ENCODE data around the gene IL1RAPL1.

IL1RAPL1 gene

DNA sequence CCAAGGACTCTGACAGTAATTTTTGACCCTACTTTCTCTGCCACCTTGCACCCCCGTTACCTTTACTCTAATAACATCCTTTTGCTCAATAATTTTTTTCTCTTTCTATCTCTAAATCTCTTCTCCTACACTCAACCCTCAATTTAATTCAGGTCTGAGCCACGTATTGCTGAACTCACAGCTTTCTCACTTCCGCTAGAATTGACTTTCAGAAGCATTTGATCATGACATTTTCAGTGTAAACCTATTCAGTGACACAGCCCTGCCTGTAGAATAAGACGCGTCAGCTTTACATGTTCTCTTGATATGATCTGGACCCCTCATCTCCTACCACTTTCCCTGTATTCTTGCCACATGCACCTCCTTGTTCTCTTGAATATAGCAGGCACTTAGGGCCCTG is 1188.6 kb downstream of the IL1RAPL1 start:
- Histone ChIP-seq H3K9ac (ENCODE audit: low read length) (no peak overlapping the region), H3K36me3 (ENCODE audit: control insufficient read depth, insufficient read depth, low read length) (no peaks in the 10 kb centered on the region), H3K4me3 (ENCODE audit: low read depth, low read length) (no peak overlapping the region), H3K27me3 (ENCODE audit: control insufficient read depth, insufficient read depth, low read length) (no peaks in the 10 kb centered on the region; the same call in 1 of the 2 replicates), H3K4me1 (ENCODE audit: control insufficient read depth, insufficient read depth, low read length) (no peaks in the 10 kb centered on the region), H3K9me3 (ENCODE audit: control insufficient read depth, insufficient read depth, low read depth, low read length) (no peaks in the 10 kb centered on the region), H3K27ac (ENCODE audit: low read depth, low read length) (no peak overlapping the region)

DNA sequence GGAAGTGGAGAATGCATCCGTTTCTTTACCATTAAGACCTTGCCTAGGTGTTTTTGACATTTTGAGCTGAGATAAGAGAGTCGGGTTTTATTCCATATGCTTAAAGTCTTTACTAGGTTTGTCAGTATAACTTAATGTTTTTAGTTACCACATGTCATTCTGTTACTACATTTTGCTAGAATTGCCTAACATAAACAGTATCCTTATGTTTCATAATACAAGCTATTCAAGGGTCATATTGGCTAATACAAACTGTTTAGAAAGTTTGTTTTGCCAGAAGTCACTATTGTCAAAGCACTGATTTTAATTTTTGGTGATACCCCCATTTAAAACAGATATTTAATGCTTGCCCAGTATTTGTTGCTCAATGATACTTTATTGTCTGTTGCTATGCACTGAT is 1200.4 kb downstream of the IL1RAPL1 start:
- no peaks in the 10 kb centered on the region for H3K4me1 ChIP-seq (ENCODE audit: control insufficient read depth, insufficient read depth, low read length)
- H3K4me3 ChIP-seq (ENCODE audit: low read depth, low read length) = no peak overlapping the region
- H3K27ac ChIP-seq (ENCODE audit: low read depth, low read length) = no peak overlapping the region
- no peaks in the 10 kb centered on the region for H3K9me3 ChIP-seq (ENCODE audit: control insufficient read depth, insufficient read depth, low read depth, low read length)
- H3K27me3 ChIP-seq (ENCODE audit: control insufficient read depth, insufficient read depth, low read length) = peaks cover 2% of the 10 kb centered on the region; the same call in 1 of the 2 replicates
- no peaks in the 10 kb centered on the region for H3K36me3 ChIP-seq (ENCODE audit: control insufficient read depth, insufficient read depth, low read length)
- no peak overlapping the region for H3K9ac ChIP-seq (ENCODE audit: low read length)

DNA sequence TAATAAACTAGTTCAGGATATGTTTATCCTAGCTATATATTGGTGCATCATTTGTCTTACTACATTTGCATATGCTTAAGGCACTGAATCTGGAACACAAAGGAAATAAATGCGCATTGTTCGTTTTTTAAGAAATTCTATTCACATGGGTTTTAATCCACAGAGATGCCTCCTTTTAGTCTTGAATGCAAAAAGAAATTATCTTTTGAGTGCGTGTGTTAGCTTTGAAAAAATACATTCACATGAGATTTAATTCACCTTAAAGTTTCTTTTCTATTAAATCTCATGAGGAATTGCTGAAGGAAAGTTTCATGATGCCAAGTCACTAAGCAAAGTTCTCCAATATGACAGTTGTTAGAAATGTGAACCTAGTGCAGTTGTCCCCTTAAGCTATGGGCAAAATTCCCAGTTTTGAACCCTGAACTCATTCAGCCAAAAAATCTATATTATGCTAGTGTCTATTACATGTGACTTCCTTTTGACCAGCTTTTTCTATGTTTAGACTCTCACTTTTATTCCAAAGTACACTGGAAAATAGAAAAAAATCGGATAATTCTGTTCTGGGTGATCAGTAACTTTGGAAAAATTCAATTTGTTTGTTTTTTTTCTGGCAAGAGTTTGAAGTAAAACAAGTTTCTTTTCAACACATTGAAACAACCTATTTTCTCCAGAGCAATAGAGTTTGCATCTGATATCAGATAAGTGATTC is 1201.9 kb downstream of the IL1RAPL1 start:
- no peaks in the 10 kb centered on the region for H3K4me1 ChIP-seq (ENCODE audit: control insufficient read depth, insufficient read depth, low read length)
- H3K9me3 ChIP-seq (ENCODE audit: control insufficient read depth, insufficient read depth, low read depth, low read length) = no peaks in the 10 kb centered on the region
- H3K9ac ChIP-seq (ENCODE audit: low read length) = no peak overlapping the region
- H3K4me3 ChIP-seq (ENCODE audit: low read depth, low read length) = no peak overlapping the region
- H3K27me3 ChIP-seq (ENCODE audit: control insufficient read depth, insufficient read depth, low read length) = peaks cover 2% of the 10 kb centered on the region; the same call in 1 of the 2 replicates
- no peak overlapping the region for H3K27ac ChIP-seq (ENCODE audit: low read depth, low read length)
- no peaks in the 10 kb centered on the region for H3K36me3 ChIP-seq (ENCODE audit: control insufficient read depth, insufficient read depth, low read length)

DNA sequence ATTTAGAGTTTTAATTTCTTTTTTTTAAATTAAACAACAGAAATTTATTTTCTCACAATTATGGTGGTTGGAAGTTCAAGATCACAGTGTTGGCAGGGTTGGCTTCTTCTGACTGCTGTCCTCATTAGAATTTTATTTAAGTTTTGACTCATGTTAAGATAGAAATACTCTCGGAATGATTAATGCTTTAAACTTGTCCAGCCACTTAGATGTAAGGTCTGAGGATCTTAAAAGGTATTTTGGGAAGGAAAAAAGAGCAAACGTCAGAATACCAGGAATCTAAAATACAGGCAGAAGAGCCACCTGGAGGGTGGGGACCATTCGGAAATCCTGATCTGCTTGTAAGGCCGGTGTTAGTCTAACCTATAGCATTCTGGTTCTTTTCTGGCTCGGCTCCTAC is 1205.1 kb downstream of the IL1RAPL1 start:
- Histone ChIP-seq H3K9ac (ENCODE audit: low read length) (no peak overlapping the region), H3K36me3 (ENCODE audit: control insufficient read depth, insufficient read depth, low read length) (no peaks in the 10 kb centered on the region), H3K27ac (ENCODE audit: low read depth, low read length) (no peak overlapping the region), H3K4me1 (ENCODE audit: control insufficient read depth, insufficient read depth, low read length) (no peaks in the 10 kb centered on the region), H3K27me3 (ENCODE audit: control insufficient read depth, insufficient read depth, low read length) (no peaks in the 10 kb centered on the region; the same call in 1 of the 2 replicates), H3K4me3 (ENCODE audit: low read depth, low read length) (no peak overlapping the region), H3K9me3 (ENCODE audit: control insufficient read depth, insufficient read depth, low read depth, low read length) (no peaks in the 10 kb centered on the region)

DNA sequence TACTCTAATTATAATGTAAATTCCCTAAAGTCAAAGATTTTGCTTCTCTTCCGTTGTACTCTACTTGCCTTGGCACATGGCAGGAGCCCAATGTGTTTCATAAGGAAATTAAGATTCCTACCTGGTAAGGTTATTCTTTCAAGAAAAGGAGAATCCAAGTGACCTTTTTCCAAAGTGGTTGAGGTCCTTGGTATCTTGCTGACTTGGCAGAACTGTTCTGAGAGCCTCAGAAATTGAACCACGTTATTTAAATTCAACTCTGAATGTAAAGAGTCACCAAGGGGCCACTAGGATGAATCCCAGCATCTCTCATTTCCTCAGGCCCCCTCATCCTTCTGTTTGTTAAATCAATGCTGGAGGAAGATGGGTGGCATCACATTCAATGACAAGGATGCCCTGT is 1209.9 kb downstream of the IL1RAPL1 start:
- Histone ChIP-seq H3K4me3 (ENCODE audit: low read depth, low read length) (no peak overlapping the region), H3K27ac (ENCODE audit: low read depth, low read length) (no peak overlapping the region), H3K9ac (ENCODE audit: low read length) (no peak overlapping the region), H3K4me1 (ENCODE audit: control insufficient read depth, insufficient read depth, low read length) (no peaks in the 10 kb centered on the region), H3K27me3 (ENCODE audit: control insufficient read depth, insufficient read depth, low read length) (no peaks in the 10 kb centered on the region; the same call in 1 of the 2 replicates), H3K9me3 (ENCODE audit: control insufficient read depth, insufficient read depth, low read depth, low read length) (no peaks in the 10 kb centered on the region), H3K36me3 (ENCODE audit: control insufficient read depth, insufficient read depth, low read length) (no peaks in the 10 kb centered on the region)

DNA sequence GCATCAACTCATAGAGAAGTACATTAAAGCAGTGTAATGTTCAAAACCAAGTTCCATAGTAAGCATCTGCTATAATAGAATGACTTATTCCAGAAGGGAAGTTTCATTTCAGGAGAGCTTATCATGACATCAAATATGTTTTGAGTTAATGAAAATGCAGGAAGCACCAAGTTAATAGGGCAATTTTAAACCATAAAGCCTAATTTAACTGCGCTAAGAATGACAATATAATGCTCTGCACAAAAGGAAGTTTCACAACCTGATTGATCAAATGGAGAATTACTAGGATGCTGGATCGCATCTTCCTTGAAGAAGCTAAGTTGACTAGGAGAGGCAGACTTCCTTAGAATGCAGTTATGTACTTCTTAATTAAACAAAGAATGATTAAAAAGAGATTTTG is 1211.2 kb downstream of the IL1RAPL1 start:
- Histone ChIP-seq H3K4me1 (ENCODE audit: control insufficient read depth, insufficient read depth, low read length) (no peaks in the 10 kb centered on the region), H3K9ac (ENCODE audit: low read length) (no peak overlapping the region), H3K4me3 (ENCODE audit: low read depth, low read length) (no peak overlapping the region), H3K36me3 (ENCODE audit: control insufficient read depth, insufficient read depth, low read length) (no peaks in the 10 kb centered on the region), H3K9me3 (ENCODE audit: control insufficient read depth, insufficient read depth, low read depth, low read length) (no peaks in the 10 kb centered on the region), H3K27ac (ENCODE audit: low read depth, low read length) (no peak overlapping the region), H3K27me3 (ENCODE audit: control insufficient read depth, insufficient read depth, low read length) (no peaks in the 10 kb centered on the region; the same call in 1 of the 2 replicates)

DNA sequence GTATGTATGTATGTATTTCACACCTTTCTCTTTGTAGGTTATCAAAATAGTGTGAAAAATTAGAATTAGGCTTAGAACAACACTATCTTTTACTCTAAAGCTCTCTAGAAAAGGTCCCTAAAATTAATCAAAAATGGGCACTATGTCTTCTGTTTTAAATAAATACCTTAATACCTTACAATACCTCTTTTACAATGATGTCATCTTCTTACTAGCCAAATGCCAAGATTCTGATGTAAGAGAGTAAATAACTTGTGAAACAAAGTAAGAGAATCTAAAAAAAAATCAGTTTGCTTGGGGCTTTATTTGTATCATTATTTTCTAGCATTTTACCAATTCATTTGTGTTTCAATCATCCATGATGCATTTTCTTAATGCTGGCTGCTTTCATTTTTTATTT is 1225.9 kb downstream of the IL1RAPL1 start:
- Histone ChIP-seq H3K36me3 (ENCODE audit: control insufficient read depth, insufficient read depth, low read length) (no peaks in the 10 kb centered on the region), H3K27me3 (ENCODE audit: control insufficient read depth, insufficient read depth, low read length) (no peaks in the 10 kb centered on the region; the same call in 1 of the 2 replicates), H3K9me3 (ENCODE audit: control insufficient read depth, insufficient read depth, low read depth, low read length) (no peaks in the 10 kb centered on the region), H3K4me1 (ENCODE audit: control insufficient read depth, insufficient read depth, low read length) (no peaks in the 10 kb centered on the region), H3K9ac (ENCODE audit: low read length) (no peak overlapping the region), H3K4me3 (ENCODE audit: low read depth, low read length) (no peak overlapping the region), H3K27ac (ENCODE audit: low read depth, low read length) (no peak overlapping the region)

DNA sequence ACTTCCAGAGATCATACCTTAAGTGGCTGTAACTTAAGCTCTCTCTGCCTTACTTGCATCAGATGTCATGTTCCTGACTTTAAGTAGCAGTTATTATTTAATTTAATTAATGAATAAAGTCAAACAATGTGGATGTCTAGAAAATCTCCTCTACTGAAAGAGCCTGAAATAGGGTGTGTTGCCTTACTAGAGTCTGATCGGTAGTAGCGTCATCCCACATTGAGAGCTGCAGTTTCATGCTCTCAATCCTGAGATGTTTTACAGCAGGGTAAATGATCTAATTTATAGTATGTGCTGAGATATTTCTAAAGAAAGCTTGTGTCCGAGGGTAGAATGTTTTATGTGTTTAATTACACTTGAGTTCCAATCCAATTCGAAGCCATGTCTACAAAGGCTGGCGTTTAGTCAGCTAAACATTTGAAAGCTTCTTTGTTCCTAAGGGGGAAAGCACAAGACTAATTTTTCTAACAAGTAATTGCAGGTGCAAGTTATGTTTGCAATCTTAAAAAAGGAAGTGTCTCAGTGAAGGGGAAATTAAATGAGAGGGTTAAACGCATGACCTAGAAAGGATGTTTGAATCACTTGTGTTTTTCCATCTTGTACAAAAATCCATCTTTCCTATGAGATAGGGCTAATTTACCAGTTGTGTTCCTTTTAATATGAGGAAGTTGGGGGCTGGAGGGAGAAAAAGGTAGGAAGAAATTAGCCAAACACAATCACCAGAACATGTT is 1237.1 kb downstream of the IL1RAPL1 start:
- Histone ChIP-seq H3K27me3 (ENCODE audit: control insufficient read depth, insufficient read depth, low read length) (no peaks in the 10 kb centered on the region; the same call in 1 of the 2 replicates), H3K4me3 (ENCODE audit: low read depth, low read length) (no peak overlapping the region), H3K9me3 (ENCODE audit: control insufficient read depth, insufficient read depth, low read depth, low read length) (no peaks in the 10 kb centered on the region), H3K9ac (ENCODE audit: low read length) (no peak overlapping the region), H3K36me3 (ENCODE audit: control insufficient read depth, insufficient read depth, low read length) (no peaks in the 10 kb centered on the region), H3K4me1 (ENCODE audit: control insufficient read depth, insufficient read depth, low read length) (no peaks in the 10 kb centered on the region), H3K27ac (ENCODE audit: low read depth, low read length) (no peak overlapping the region)

DNA sequence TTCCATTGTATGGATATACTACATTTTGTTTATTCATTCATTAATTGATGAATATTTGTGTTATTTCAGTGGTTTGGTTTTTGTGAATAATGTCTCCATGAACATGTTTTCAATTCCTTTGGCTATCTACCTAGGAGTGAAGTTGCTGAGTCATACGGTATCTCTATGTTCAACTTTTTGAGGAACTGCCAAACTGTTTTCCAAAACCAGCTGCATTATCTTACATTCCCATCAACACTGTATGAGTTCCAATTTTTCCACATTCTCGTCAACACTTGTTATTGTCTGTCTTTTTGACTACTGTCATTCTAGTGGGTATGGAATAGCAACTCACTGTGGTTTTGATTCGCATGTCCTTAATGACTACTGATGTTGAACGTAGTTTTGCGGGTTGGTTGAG is 1239.5 kb downstream of the IL1RAPL1 start:
- no peaks in the 10 kb centered on the region for H3K4me1 ChIP-seq (ENCODE audit: control insufficient read depth, insufficient read depth, low read length)
- no peak overlapping the region for H3K4me3 ChIP-seq (ENCODE audit: low read depth, low read length)
- H3K9ac ChIP-seq (ENCODE audit: low read length) = no peak overlapping the region
- no peaks in the 10 kb centered on the region for H3K36me3 ChIP-seq (ENCODE audit: control insufficient read depth, insufficient read depth, low read length)
- no peaks in the 10 kb centered on the region; the same call in 1 of the 2 replicates for H3K27me3 ChIP-seq (ENCODE audit: control insufficient read depth, insufficient read depth, low read length)
- no peaks in the 10 kb centered on the region for H3K9me3 ChIP-seq (ENCODE audit: control insufficient read depth, insufficient read depth, low read depth, low read length)
- no peak overlapping the region for H3K27ac ChIP-seq (ENCODE audit: low read depth, low read length)

DNA sequence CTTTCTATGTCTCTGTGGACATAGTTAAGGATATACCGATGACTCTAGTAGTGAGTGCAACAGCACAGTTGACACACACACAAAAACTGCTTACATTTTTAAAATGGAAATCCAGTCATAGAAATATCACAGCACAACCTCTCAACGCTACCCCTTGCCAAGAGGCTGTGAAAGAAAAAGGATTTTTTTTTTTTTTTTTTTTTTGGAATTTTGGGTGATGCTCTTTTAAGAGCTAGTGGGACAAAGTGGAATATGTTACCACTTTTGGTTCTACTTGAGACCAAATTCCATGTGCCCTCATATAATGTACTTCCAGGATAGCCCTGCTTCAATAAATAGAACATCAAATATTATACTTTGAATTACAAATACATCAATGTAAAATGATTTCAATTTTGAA is 1247.1 kb downstream of the IL1RAPL1 start:
- H3K36me3 ChIP-seq (ENCODE audit: control insufficient read depth, insufficient read depth, low read length) = no peaks in the 10 kb centered on the region
- H3K4me3 ChIP-seq (ENCODE audit: low read depth, low read length) = no peak overlapping the region
- H3K27me3 ChIP-seq (ENCODE audit: control insufficient read depth, insufficient read depth, low read length) = no peaks in the 10 kb centered on the region; the same call in 1 of the 2 replicates
- no peak overlapping the region for H3K9ac ChIP-seq (ENCODE audit: low read length)
- no peaks in the 10 kb centered on the region for H3K4me1 ChIP-seq (ENCODE audit: control insufficient read depth, insufficient read depth, low read length)
- no peak overlapping the region for H3K27ac ChIP-seq (ENCODE audit: low read depth, low read length)
- peaks cover 5% of the 10 kb centered on the region; the same call in 1 of the 2 replicates for H3K9me3 ChIP-seq (ENCODE audit: control insufficient read depth, insufficient read depth, low read depth, low read length)

DNA sequence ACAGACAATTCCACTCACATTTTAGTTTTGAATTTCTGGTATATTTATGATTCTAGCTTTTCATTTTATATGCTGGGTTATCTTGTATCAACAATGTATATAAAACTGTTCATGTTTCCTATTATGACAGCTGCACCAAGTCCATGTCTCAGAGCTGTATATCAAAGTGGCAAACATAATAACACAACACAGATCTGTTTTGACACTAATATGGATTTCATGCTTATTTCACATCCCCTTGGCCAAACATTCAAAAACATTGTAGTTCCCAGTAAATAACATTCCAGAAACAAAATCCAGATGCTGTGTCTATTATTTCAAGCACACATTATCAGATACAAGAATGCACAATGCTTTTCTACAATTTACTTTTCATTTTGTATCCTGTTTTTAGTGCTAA is 1247.5 kb downstream of the IL1RAPL1 start:
- H3K4me3 ChIP-seq (ENCODE audit: low read depth, low read length) = no peak overlapping the region
- no peak overlapping the region for H3K27ac ChIP-seq (ENCODE audit: low read depth, low read length)
- H3K9ac ChIP-seq (ENCODE audit: low read length) = no peak overlapping the region
- no peaks in the 10 kb centered on the region; the same call in 1 of the 2 replicates for H3K27me3 ChIP-seq (ENCODE audit: control insufficient read depth, insufficient read depth, low read length)
- H3K9me3 ChIP-seq (ENCODE audit: control insufficient read depth, insufficient read depth, low read depth, low read length) = peaks cover 5% of the 10 kb centered on the region; the same call in 1 of the 2 replicates
- H3K4me1 ChIP-seq (ENCODE audit: control insufficient read depth, insufficient read depth, low read length) = no peaks in the 10 kb centered on the region
- H3K36me3 ChIP-seq (ENCODE audit: control insufficient read depth, insufficient read depth, low read length) = no peaks in the 10 kb centered on the region

All from HUES6 (cell line).